Activated CD8-positive, alpha-beta T cell treated with anti-CD3 and anti-CD28 coated beads for 36 hours (primary cell): ENCODE data around the gene VAV2. TPM values are rescaled to one million over a fixed set of nuclear protein-coding genes. Genes with fewer than 3 reads are reported as not detected.

ENCODE experiments used
- ATAC-seq: fragments of 200-7000 bp; cut with Tn5 transposase; one replicate; pipeline ENCODE4 v1.10.0; 2021; ENCODE audit warnings: mild to moderate bottlenecking, moderate library complexity
- CTCF ChIA-PET: fragments of 350-600 bp; sonication (Branson Sonifier 250); formaldehyde crosslinking; loops from one replicate; lab custom pipeline; 2021; ENCODE audit warnings: antibody characterized with exemption; lab: Charles Lee
- POLR2A ChIA-PET: fragments of 350-600 bp; sonication (Branson Sonifier 250); formaldehyde crosslinking; loops from one replicate; lab custom pipeline; 2021; ENCODE audit warnings: antibody characterized with exemption; lab: Charles Lee
- DNase-seq: peaks from one replicate; pipeline ENCODE4 v3.0.0-alpha.2; 2020
- H3K27ac Mint-ChIP-seq: one replicate; pipeline ENCODE4 v1.8.0; 2021; ENCODE audit warnings: mild to moderate bottlenecking, mixed read lengths
- H3K27me3 Mint-ChIP-seq: one replicate; pipeline ENCODE4 v1.8.0; 2021; ENCODE audit warnings: mixed read lengths
- H3K36me3 Mint-ChIP-seq: one replicate; pipeline ENCODE4 v1.8.0; 2021; ENCODE audit warnings: low read depth, mixed read lengths
- H3K4me1 Mint-ChIP-seq: one replicate; pipeline ENCODE4 v1.8.0; 2021; ENCODE audit warnings: low read depth, mixed read lengths
- H3K4me3 Mint-ChIP-seq: one replicate; pipeline ENCODE4 v1.8.0; 2021; ENCODE audit warnings: mild to moderate bottlenecking, moderate library complexity, mixed read lengths
- H3K9me3 Mint-ChIP-seq: one replicate; pipeline ENCODE4 v1.8.0; 2021; ENCODE audit warnings: mixed read lengths
- intact Hi-C: fragments of 100-400 bp; cut with micrococcal nuclease; formaldehyde crosslinking; loops from one replicate; pipeline ENCODE4 v1.10.0; 2022
- total RNA-seq, 2 experiments: library from RNA; stranded (reverse); gene quantifications; one replicate each; pipeline ENCODE4 v1.2.3, GENCODE V29; 2021
- TF ChIP-seq, protein P1 (sequence below): fragments of 200-600 bp; IDR thresholded peaks from one replicate; pipeline ENCODE4 v1.8.0; 2022; ENCODE audit warnings: antibody characterized with exemption, mild to moderate bottlenecking

VAV2 gene
- total RNA-seq, 2 experiments from 2014 or later, result 5.1 to 5.4 TPM

DNA sequence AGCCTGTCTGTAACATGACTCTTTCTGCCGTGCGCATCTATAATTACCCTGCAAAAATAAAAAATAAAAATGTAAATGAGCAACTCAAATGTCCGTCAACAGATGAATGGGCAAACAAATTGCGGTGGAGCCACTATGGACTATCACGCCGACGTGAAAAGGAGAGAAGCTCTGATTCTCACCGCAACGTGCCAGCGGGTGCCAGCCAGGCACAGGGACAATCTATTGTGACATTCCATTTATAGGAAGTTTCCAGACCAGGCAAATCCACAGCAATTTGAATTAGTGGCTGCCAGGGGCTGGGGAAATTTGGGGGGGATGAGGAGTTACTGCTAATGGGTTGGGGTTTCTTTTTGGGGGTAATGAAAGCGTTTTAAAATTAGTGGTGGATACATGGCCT, 96.8 kb downstream of the VAV2 start:
- no peak for DNase-seq
- Mint-ChIP-seq H3K9me3 (no peaks in the 10 kb centered on the region), H3K4me3 (no peak overlapping the region), H3K27ac (no peak overlapping the region), H3K36me3 (no peaks in the 10 kb centered on the region), H3K4me1 (no peaks in the 10 kb centered on the region), H3K27me3 (no peaks in the 10 kb centered on the region)
- TF ChIP-seq, protein P1, sequence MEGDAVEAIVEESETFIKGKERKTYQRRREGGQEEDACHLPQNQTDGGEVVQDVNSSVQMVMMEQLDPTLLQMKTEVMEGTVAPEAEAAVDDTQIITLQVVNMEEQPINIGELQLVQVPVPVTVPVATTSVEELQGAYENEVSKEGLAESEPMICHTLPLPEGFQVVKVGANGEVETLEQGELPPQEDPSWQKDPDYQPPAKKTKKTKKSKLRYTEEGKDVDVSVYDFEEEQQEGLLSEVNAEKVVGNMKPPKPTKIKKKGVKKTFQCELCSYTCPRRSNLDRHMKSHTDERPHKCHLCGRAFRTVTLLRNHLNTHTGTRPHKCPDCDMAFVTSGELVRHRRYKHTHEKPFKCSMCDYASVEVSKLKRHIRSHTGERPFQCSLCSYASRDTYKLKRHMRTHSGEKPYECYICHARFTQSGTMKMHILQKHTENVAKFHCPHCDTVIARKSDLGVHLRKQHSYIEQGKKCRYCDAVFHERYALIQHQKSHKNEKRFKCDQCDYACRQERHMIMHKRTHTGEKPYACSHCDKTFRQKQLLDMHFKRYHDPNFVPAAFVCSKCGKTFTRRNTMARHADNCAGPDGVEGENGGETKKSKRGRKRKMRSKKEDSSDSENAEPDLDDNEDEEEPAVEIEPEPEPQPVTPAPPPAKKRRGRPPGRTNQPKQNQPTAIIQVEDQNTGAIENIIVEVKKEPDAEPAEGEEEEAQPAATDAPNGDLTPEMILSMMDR, result no peak
- no peak for ATAC-seq
- CTCF ChIA-PET, result no interaction called here
- POLR2A ChIA-PET, result no interaction called here
- intact Hi-C loops, result no loop called here

GRCh38 chr9:133894377-133895321, 97.5 kb downstream of the VAV2 start:
- no peak for ATAC-seq
- no peaks in the 10 kb centered on the region for H3K36me3 Mint-ChIP-seq
- ChIA-PET CTCF (no interaction called here), POLR2A (no interaction called here)
- TF ChIP-seq, protein P1, result no peak
- intact Hi-C loops, result no loop called here
- no peaks in the 10 kb centered on the region for H3K4me1 Mint-ChIP-seq
- no peak overlapping the region for H3K4me3 Mint-ChIP-seq
- no peaks in the 10 kb centered on the region for H3K9me3 Mint-ChIP-seq
- no peak overlapping the region for H3K27ac Mint-ChIP-seq
- H3K27me3 Mint-ChIP-seq, result no peaks in the 10 kb centered on the region
- no peak for DNase-seq

- intact Hi-C loops, result no loop called here
- TF ChIP-seq, protein P1, result no peak
- ChIA-PET CTCF (no interaction called here), POLR2A (no interaction called here)
- H3K9me3 Mint-ChIP-seq, result no peaks in the 10 kb centered on the region
- H3K4me1 Mint-ChIP-seq, result no peaks in the 10 kb centered on the region
- no peaks in the 10 kb centered on the region for H3K27me3 Mint-ChIP-seq
- no peaks in the 10 kb centered on the region for H3K36me3 Mint-ChIP-seq
- H3K27ac Mint-ChIP-seq, result no peak overlapping the region
- DNase-seq, result no peak
- H3K4me3 Mint-ChIP-seq, result no peak overlapping the region
- no peak for ATAC-seq
Measured at GRCh38 chr9:133893191-133893994, 98.7 kb downstream of the VAV2 start.

DNA sequence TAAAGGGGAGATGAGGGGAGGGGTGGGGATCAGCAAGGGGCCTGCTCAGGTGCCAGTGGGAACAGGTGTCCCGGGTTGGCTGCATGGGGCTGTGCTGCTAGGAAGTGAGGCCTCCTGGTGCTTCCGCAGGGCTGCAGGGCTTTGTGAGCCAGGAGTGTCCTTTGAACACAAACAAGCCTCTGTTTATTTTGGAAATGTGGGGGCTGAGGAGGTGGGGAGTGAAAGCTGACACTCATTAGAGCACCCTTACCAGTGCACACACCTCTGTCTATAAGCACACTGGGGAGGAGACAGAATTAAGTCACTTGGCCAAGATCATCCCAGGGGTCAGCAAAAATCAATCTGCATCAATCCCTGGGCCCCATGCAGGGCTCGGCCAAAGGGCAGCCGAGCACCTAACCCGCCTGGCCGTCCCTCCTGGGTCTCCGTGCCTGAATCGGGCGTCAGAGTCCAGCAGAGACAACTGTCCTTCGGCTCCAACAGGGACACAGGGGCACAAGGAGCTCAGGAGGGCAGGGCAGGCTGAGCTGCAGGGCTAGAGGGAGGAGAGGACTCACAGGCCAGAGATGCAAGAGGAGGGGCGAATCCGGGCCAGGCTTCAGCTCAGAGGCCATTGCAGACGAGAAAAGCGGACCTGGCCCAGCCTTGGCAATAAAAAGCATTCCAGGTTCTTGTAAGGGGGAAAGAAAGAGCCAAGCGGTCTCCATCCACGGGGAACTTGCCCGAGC, 99.8 kb downstream of the VAV2 start:
- intact Hi-C loops, result no loop called here
- Mint-ChIP-seq H3K36me3 (no peaks in the 10 kb centered on the region), H3K27me3 (no peaks in the 10 kb centered on the region), H3K27ac (no peak overlapping the region), H3K4me3 (no peak overlapping the region), H3K9me3 (no peaks in the 10 kb centered on the region), H3K4me1 (no peaks in the 10 kb centered on the region)
- TF ChIP-seq, protein P1, result no peak
- DNase-seq (no peak), ATAC-seq (no peak)
- CTCF ChIA-PET, result no interaction called here
- POLR2A ChIA-PET, result no interaction called here
